Panc1 (cell line): ENCODE measurements around the gene SLC6A1.

Source experiments
- CTCF ChIP-seq: fragments of 450-650 bp; IDR thresholded peaks from 2 replicates; pipeline ENCODE4 v1.5.1; 2017; ENCODE audit warnings: mild to moderate bottlenecking
- POLR2AphosphoS5 ChIP-seq: IDR thresholded peaks from 2 replicates; pipeline ENCODE4 v1.6.1; 2012; ENCODE audit warnings: mild to moderate bottlenecking, low read depth, low read length, moderate library complexity
- REST ChIP-seq, 2 experiments: IDR thresholded peaks; 2 replicates each; pipeline ENCODE4 v1.6.1; 2011 to 2012; ENCODE audit warnings: low read depth in 2 of 2, control low read depth in 1 of 2, low read length in 1 of 2, mild to moderate bottlenecking in 1 of 2, moderate library complexity in 1 of 2; ENCODE audit not compliant: insufficient read depth in 1 of 2
- SIN3A ChIP-seq: IDR thresholded peaks from 2 replicates; pipeline ENCODE4 v1.6.1; 2012; ENCODE audit warnings: low read depth, mild to moderate bottlenecking, low read length, moderate library complexity, borderline replicate concordance; ENCODE audit not compliant: insufficient read depth
- TCF7L2 ChIP-seq: IDR thresholded peaks from 2 replicates; pipeline ENCODE4 v1.6.1; 2011; ENCODE audit warnings: mild to moderate bottlenecking, low read depth, low read length, inconsistent platforms

- TF ChIP-seq CTCF: no peak
- TF ChIP-seq REST (IDR thresholded peaks at IDR 0.05; ENCODE audit: insufficient read depth in 1 of 2, low read depth in 2 of 2, low read length in 1 of 2): no peak
- TF ChIP-seq POLR2AphosphoS5: no peak
- TF ChIP-seq SIN3A: no peak
- no peak for TF ChIP-seq TCF7L2
These were observed 9.8 kb upstream of the SLC6A1 start for GRCh38 chr3:10982782-10983181.
